B cell (primary cell): ENCODE data around the gene FAM120C. TPM values are rescaled to one million over a fixed set of nuclear protein-coding genes. Genes with fewer than 3 reads are reported as not detected.

Experiments used
- ATAC-seq: fragments of 200-7000 bp; cut with Tn5 transposase; one replicate; pipeline ENCODE4 v1.10.0; 2021; ENCODE audit warnings: low read depth, mild to moderate bottlenecking, moderate number of reproducible peaks, moderate library complexity
- CTCF ChIA-PET: fragments of 350-600 bp; sonication (Branson Sonifier 250); formaldehyde crosslinking; loops from one replicate; lab custom pipeline; 2021; ENCODE audit warnings: antibody characterized with exemption, inconsistent platforms; lab: Charles Lee
- POLR2A ChIA-PET: fragments of 350-600 bp; sonication (Branson Sonifier 250); formaldehyde crosslinking; loops from one replicate; lab custom pipeline; 2021; ENCODE audit warnings: antibody characterized with exemption; lab: Charles Lee
- DNase-seq: peaks from one replicate; pipeline ENCODE4 v3.0.0; 2013
- H2AFZ ChIP-seq: 2 replicates; pipeline ENCODE4 v1.6.1; 2012; ENCODE audit warnings: mild to moderate bottlenecking, low read depth, low read length; ENCODE audit not compliant: insufficient read depth, poor library complexity, severe bottlenecking
- H3K27ac ChIP-seq, 2 donors: 1 replicate in 1 of 2; 2 replicates in 1 of 2; pipeline ENCODE4 v1.5.1; 2012 to 2013; ENCODE audit warnings: low read length in 2 of 2, mild to moderate bottlenecking in 2 of 2, moderate library complexity in 1 of 2
- H3K27me3 ChIP-seq, 4 experiments: fragments of 200-600 bp in 1 of 4; sonication (generic) in 1 of 4; replicated peaks in 1 of 4; 1 replicate in 2 of 4; 2 replicates in 2 of 4; pipeline versions ENCODE4 v1.6.1 to v1.7.0; 2013 to 2016; ENCODE audit warnings: low read length in 3 of 4, mild to moderate bottlenecking in 2 of 4, mixed read lengths in 1 of 4, moderate library complexity in 1 of 4; ENCODE audit not compliant: insufficient read depth in 4 of 4, control insufficient read depth in 3 of 4; ENCODE audit errors: control extremely low read depth in 1 of 4
- H3K36me3 ChIP-seq, 2 experiments: replicated peaks in 1 of 2; 1 replicate in 1 of 2; 2 replicates in 1 of 2; pipeline versions ENCODE4 v1.6.1 to v1.7.1; 2013; ENCODE audit warnings: low read length in 1 of 2; ENCODE audit not compliant: insufficient read depth in 2 of 2, control insufficient read depth in 1 of 2; ENCODE audit errors: control extremely low read depth in 1 of 2, extremely low read depth in 1 of 2
- H3K4me1 ChIP-seq, 2 donors: fragments of 200-600 bp in 1 of 2; sonication (generic) in 1 of 2; 1 replicate in 1 of 2; 2 replicates in 1 of 2; pipeline versions ENCODE4 v1.5.1 to v1.6.1; 2013 to 2017; ENCODE audit warnings: low read length in 2 of 2; ENCODE audit not compliant: control insufficient read depth in 2 of 2, insufficient read depth in 2 of 2
- H3K4me2 ChIP-seq: replicated peaks from 2 replicates; pipeline ENCODE3; 2012; ENCODE audit warnings: mild to moderate bottlenecking, low read depth, low read length; ENCODE audit not compliant: poor library complexity, severe bottlenecking
- H3K4me3 ChIP-seq, 5 experiments: fragments of 200-600 bp in 1 of 5; sonication (generic) in 1 of 5; 1 replicate in 3 of 5; 2 replicates in 2 of 5; pipeline versions ENCODE4 v1.5.1 to v1.7.0; 2011 to 2016; ENCODE audit warnings: low read length in 4 of 5, mild to moderate bottlenecking in 4 of 5, low read depth in 2 of 5, control low read depth in 1 of 5, moderate library complexity in 1 of 5; ENCODE audit not compliant: insufficient read depth in 1 of 5; ENCODE audit errors: control extremely low read depth in 1 of 5, extremely low read depth in 1 of 5
- H3K79me2 ChIP-seq: fragments of 200-600 bp; sonication (generic); one replicate; pipeline ENCODE4 v1.6.0; 2016; ENCODE audit warnings: low read length; ENCODE audit not compliant: control insufficient read depth, insufficient read depth
- H3K9ac ChIP-seq: fragments of 200-600 bp; sonication (generic); 2 replicates; pipeline ENCODE4 v1.6.1; 2017; ENCODE audit warnings: mild to moderate bottlenecking, low read length, moderate library complexity
- H3K9me3 ChIP-seq, 3 donors: one replicate each; pipeline versions ENCODE4 v1.6.1 to v1.7.1; 2013; ENCODE audit warnings: low read length in 2 of 3; ENCODE audit not compliant: control insufficient read depth in 2 of 3, insufficient read depth in 1 of 3; ENCODE audit errors: control extremely low read depth in 1 of 3
- H4K20me1 ChIP-seq: 2 replicates; pipeline ENCODE4 v1.6.0; 2012; ENCODE audit warnings: mild to moderate bottlenecking, low read length; ENCODE audit not compliant: insufficient read depth, control insufficient read depth, poor library complexity, severe bottlenecking
- H3K27ac Mint-ChIP-seq: one replicate; pipeline ENCODE4 v1.8.0; 2021; ENCODE audit warnings: mixed read lengths
- H3K27me3 Mint-ChIP-seq: one replicate; pipeline ENCODE4 v1.8.0; 2021; ENCODE audit warnings: mixed read lengths
- H3K4me1 Mint-ChIP-seq: one replicate; pipeline ENCODE4 v1.8.0; 2021; ENCODE audit warnings: mixed read lengths
- H3K4me3 Mint-ChIP-seq: one replicate; pipeline ENCODE4 v1.8.0; 2021; ENCODE audit warnings: mixed read lengths
- H3K9me3 Mint-ChIP-seq: one replicate; pipeline ENCODE4 v1.8.0; 2022; ENCODE audit warnings: mixed read lengths; ENCODE audit not compliant: insufficient read depth
- EZH2 ChIP-seq: IDR thresholded peaks from 2 replicates; pipeline ENCODE4 v1.6.1; 2012; ENCODE audit warnings: borderline replicate concordance, low read depth, mild to moderate bottlenecking, moderate library complexity, low read length; ENCODE audit not compliant: insufficient read depth, poor library complexity, severe bottlenecking
- WGBS: methylation state at CpG from one replicate; pipeline ENCODE4 v1.1.5; 2013; ENCODE audit warnings: missing lambda C conversion rate; ENCODE audit not compliant: insufficient coverage; 5-methylcytosine and 5-hydroxymethylcytosine counted together
- intact Hi-C: fragments of 100-400 bp; cut with micrococcal nuclease; formaldehyde crosslinking; loops from one replicate; pipeline ENCODE4 v1.10.0; 2022
- polyA plus RNA-seq: library from polyadenylated mRNA; depleted of rRNA; stranded (reverse); fragments of >200 nt; gene quantifications from 2 replicates; pipeline ENCODE4 v1.2.3, GENCODE V29; 2012
- total RNA-seq, 2 donors: library from RNA; stranded (reverse); fragments of 120-200 nt in 1 of 2; gene quantifications; 1 replicate in 1 of 2; 2 replicates in 1 of 2; pipeline versions ENCODE4 v1.2.3 to v1.2.4, GENCODE V29; 2013 to 2022
- TF ChIP-seq, protein P1 (sequence below): fragments of 200-600 bp; IDR thresholded peaks from one replicate; pipeline ENCODE4 v1.8.0; 2022; ENCODE audit warnings: antibody characterized with exemption, mild to moderate bottlenecking

FAM120C gene
- total and polyA plus RNA-seq, 2 donors (not counting 1 experiment from before 2014, with no cell fraction given) = 7.7 to 23.3 TPM

GRCh38 chrX:54042609-54043021, 140.4 kb downstream of the FAM120C start:
- peak overlapping the region; percentile 7 to 84 for H3K27ac ChIP-seq
- DNase-seq (peak; percentile 56), ATAC-seq (no peak)
- TF ChIP-seq EZH2 = no peak
- TF ChIP-seq, protein P1, sequence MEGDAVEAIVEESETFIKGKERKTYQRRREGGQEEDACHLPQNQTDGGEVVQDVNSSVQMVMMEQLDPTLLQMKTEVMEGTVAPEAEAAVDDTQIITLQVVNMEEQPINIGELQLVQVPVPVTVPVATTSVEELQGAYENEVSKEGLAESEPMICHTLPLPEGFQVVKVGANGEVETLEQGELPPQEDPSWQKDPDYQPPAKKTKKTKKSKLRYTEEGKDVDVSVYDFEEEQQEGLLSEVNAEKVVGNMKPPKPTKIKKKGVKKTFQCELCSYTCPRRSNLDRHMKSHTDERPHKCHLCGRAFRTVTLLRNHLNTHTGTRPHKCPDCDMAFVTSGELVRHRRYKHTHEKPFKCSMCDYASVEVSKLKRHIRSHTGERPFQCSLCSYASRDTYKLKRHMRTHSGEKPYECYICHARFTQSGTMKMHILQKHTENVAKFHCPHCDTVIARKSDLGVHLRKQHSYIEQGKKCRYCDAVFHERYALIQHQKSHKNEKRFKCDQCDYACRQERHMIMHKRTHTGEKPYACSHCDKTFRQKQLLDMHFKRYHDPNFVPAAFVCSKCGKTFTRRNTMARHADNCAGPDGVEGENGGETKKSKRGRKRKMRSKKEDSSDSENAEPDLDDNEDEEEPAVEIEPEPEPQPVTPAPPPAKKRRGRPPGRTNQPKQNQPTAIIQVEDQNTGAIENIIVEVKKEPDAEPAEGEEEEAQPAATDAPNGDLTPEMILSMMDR = no peak
- H3K9ac ChIP-seq = peak overlapping the region; percentile 91
- H3K4me3 ChIP-seq = peak overlapping the region in 4 of 5 experiments; percentile 68 to 86 (median 74)
- no peaks in the 10 kb centered on the region for H3K27me3 ChIP-seq
- peaks cover 17% of the 10 kb centered on the region for H3K4me1 Mint-ChIP-seq
- H3K9me3 Mint-ChIP-seq = no peaks in the 10 kb centered on the region
- intact Hi-C loops = loop anchor here (5.0 to 10.0 kb wide), 2 partner anchors 948 to 1675 kb away; partner anchors contain the start of genes KANTR and RRAGB
- no peaks in the 10 kb centered on the region for H3K27me3 Mint-ChIP-seq
- peak overlapping the region; percentile 79 for H2AFZ ChIP-seq
- H3K4me3 Mint-ChIP-seq = peak overlapping the region; percentile 97
- no peaks in the 10 kb centered on the region for H3K79me2 ChIP-seq
- peaks cover 9 to 13% of the 10 kb centered on the region in 2 donors for H3K4me1 ChIP-seq
- POLR2A ChIA-PET = interaction anchor here (0.6 to 2.9 kb wide), 4 partner anchors 45 to 766 kb away, joined by 3 to 15 read pairs (median 8); partner anchors contain the start of gene FAM120C
- peak overlapping the region; percentile 95 for H3K27ac Mint-ChIP-seq
- CTCF ChIA-PET = interaction anchor here (0.7 to 2.2 kb wide), 6 partner anchors 358 to 1301 kb away, joined by 3 to 7 read pairs (median 4); partner anchors contain the start of genes APEX2 and TSR2
- peak overlapping the region; percentile 76 for H3K4me2 ChIP-seq
- no peaks in the 10 kb centered on the region for H4K20me1 ChIP-seq
- 18% methylated on average over 17 of the region's 26 CpGs for WGBS
- H3K9me3 ChIP-seq = no peaks in the 10 kb centered on the region
- H3K36me3 ChIP-seq = peaks cover 1 to 24% of the 10 kb centered on the region in 2 experiments

DNA sequence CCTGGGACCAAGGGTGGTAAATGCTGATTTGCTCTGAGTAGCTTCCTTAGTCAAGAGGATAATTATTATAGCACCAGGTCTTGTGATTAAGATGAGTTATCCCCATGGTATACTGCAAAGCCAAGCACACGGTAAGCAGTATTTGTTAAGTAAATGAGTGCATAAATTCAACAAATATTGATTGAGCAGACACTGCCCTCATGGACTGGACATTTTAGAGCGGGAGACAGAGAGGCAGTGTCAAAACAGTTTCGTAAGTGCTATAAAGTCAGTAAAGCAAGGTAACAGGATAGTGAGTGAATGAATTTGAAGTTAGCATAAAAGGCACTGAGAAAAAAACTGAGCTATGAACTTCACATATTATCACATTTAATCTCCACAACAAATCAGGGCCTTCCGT, 152.7 kb downstream of the FAM120C start:
- Mint-ChIP-seq H3K9me3 (no peaks in the 10 kb centered on the region), H3K4me1 (no peaks in the 10 kb centered on the region), H3K4me3 (no peak overlapping the region), H3K27me3 (no peaks in the 10 kb centered on the region), H3K27ac (no peak overlapping the region)
- Histone ChIP-seq H3K4me3 (no peak overlapping the region), H3K4me2 (no peak overlapping the region), H4K20me1 (peaks cover 17% of the 10 kb centered on the region), H3K36me3 (peaks cover 0 to 56% of the 10 kb centered on the region in 2 experiments), H3K4me1 (no peaks in the 10 kb centered on the region), H3K9ac (no peak overlapping the region), H3K27me3 (no peaks in the 10 kb centered on the region), H2AFZ (no peak overlapping the region), H3K27ac (no peak overlapping the region), H3K9me3 (no peaks in the 10 kb centered on the region), H3K79me2 (peaks cover 47% of the 10 kb centered on the region)
- TF ChIP-seq EZH2 = no peak
- TF ChIP-seq, protein P1 = no peak
- ChIA-PET CTCF (no interaction called here), POLR2A (interaction anchor here (0.6 kb wide), 1 partner anchor 42 kb away, joined by 3 read pairs; no protein-coding TSS in a partner anchor)
- ATAC-seq = no peak
- WGBS = no CpG with 5 or more reads among the region's 4 CpGs
- intact Hi-C loops = no loop called here
- DNase-seq = no peak
